HFFc6 (cell line): ENCODE data around the gene SH3D19. TPM values are rescaled to one million over a fixed set of nuclear protein-coding genes. Genes with fewer than 3 reads are reported as not detected.

Experiments used
- DNase-seq: peaks from one replicate; pipeline ENCODE4 v3.0.0-alpha.2; 2018
- H3K27ac Mint-ChIP-seq: 2 replicates; pipeline ENCODE4 v1.8.0; 2020; ENCODE audit warnings: mild to moderate bottlenecking, mixed read lengths
- H3K27me3 Mint-ChIP-seq: 2 replicates; pipeline ENCODE4 v1.8.0; 2021; ENCODE audit warnings: mild to moderate bottlenecking, moderate library complexity, mixed read lengths; ENCODE audit not compliant: insufficient read depth
- H3K36me3 Mint-ChIP-seq: 2 replicates; pipeline ENCODE4 v1.8.0; 2021; ENCODE audit warnings: low read depth, mixed read lengths
- H3K4me1 Mint-ChIP-seq: 2 replicates; pipeline ENCODE4 v1.8.0; 2020; ENCODE audit warnings: low read depth, mixed read lengths
- H3K4me3 Mint-ChIP-seq: 2 replicates; pipeline ENCODE4 v1.8.0; 2020; ENCODE audit warnings: mild to moderate bottlenecking, moderate library complexity, mixed read lengths
- H3K9me3 Mint-ChIP-seq: 2 replicates; pipeline ENCODE4 v1.8.0; 2020; ENCODE audit warnings: mild to moderate bottlenecking, mixed read lengths
- CTCF ChIP-seq: fragments of 200-600 bp; sonication (generic); IDR thresholded peaks from 2 replicates; pipeline ENCODE4 v1.5.0; 2021; ENCODE audit warnings: antibody characterized with exemption, mild to moderate bottlenecking
- total RNA-seq, 6 experiments: library from RNA; stranded (reverse); fragmentation: NEBNext Ultra II Directional; extraction: Animal tissue kit (Norgen Biotek cat#: 25700); gene quantifications; 2 replicates in 1 of 6; 3 replicates in 5 of 6; pipeline ENCODE4 v1.2.3, GENCODE V29; 2021

SH3D19 gene
- total RNA-seq, 6 experiments from 2014 or later = 40.2 to 52.9 (median 51.0) TPM

- Mint-ChIP-seq H3K36me3 (peaks cover 32% of the 10 kb centered on the region), H3K27ac (no peak overlapping the region), H3K4me1 (no peaks in the 10 kb centered on the region), H3K27me3 (peaks cover 2% of the 10 kb centered on the region; the same call in 1 of the 2 replicates), H3K4me3 (no peak overlapping the region), H3K9me3 (no peaks in the 10 kb centered on the region)
- TF ChIP-seq CTCF = no peak
- DNase-seq = no peak
Observed at GRCh38 chr4:151153585-151153984, 171.8 kb downstream of the SH3D19 start.

DNA sequence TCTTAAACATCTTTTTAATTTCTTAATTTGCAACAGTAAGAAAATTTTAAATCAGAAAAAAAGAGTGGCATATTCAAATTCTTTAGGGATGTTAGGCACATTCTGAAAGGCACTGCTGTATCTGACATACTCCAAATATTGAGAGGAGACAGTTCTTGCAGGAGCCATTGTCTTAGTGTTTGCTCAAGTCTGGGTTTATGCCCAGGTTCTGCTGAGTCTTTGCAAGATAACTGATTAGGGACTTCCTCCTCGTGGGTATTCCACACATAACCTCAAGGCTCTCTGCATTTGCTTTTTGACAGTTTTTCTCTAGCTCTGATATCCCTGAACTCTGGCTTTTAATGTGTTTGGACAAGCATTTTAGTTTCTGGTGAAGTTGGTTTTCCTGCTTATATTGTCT lies 173.4 kb downstream of the SH3D19 start:
- H3K27me3 Mint-ChIP-seq = peaks cover 2% of the 10 kb centered on the region; the same call in 1 of the 2 replicates
- H3K4me3 Mint-ChIP-seq = no peak overlapping the region
- DNase-seq = no peak
- no peaks in the 10 kb centered on the region for H3K9me3 Mint-ChIP-seq
- no peak for TF ChIP-seq CTCF
- H3K27ac Mint-ChIP-seq = no peak overlapping the region
- no peaks in the 10 kb centered on the region for H3K4me1 Mint-ChIP-seq
- peaks cover 35% of the 10 kb centered on the region for H3K36me3 Mint-ChIP-seq

DNA sequence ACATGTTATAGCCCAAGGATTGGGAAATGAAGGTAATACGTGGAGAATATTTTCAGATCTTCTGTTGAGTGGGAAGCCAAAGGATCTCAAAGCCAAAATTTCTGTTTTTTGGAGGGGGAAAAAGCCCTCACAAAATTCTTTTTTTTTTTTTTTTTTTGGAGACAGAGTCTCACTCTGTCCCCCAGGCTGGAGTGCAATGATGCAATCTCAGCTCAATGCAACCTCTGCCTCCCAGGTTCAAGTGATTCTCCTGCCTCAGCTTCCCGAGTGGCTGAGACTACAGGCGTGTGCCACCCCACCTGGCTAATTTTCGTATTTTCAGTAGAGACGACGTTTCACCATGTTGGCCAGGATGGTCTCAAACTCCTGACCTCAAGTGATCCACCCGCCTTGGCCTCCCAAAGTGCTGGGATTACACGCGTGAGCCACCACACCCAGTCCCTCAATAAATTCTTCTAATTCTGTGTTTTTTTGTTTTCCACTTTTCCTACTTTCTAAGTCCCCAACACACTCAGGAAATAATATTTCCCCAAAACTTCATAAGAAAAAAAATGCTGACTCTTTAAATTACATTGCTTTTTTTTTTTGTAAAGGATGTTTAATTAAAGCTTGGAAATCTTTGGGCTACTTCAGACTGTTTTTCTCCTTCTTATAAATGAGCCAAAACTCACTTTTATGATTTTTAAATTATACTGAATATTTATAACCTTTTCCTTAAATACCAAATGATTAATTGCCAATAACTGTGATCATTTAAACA lies 174.4 kb downstream of the SH3D19 start:
- no peaks in the 10 kb centered on the region for H3K9me3 Mint-ChIP-seq

DNA sequence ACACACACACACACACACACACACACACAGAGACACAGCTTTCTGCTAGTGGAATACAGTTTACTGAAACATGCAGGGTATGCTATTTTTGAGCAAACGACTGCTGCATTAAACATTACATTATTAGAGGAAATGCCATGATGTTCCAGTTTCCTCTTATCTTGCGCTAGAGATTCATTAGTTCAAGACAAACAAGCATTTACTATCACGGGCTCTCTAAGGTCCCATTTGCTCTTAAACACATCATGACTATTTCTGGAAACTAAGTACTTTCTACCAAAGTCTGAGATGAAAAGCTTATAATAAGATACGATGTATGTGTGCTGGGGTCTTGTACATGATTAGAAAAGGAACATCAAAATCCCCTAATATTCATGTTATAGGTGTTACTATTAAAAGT lies 177.1 kb downstream of the SH3D19 start:
- Mint-ChIP-seq H3K36me3 (peaks cover 40% of the 10 kb centered on the region), H3K4me1 (no peaks in the 10 kb centered on the region), H3K27ac (no peak overlapping the region), H3K9me3 (no peaks in the 10 kb centered on the region), H3K4me3 (no peak overlapping the region), H3K27me3 (peaks cover 3% of the 10 kb centered on the region; the same call in 1 of the 2 replicates)
- DNase-seq = no peak
- TF ChIP-seq CTCF = no peak

More for the DNA sequence above, 174.4 kb downstream of the SH3D19 start:
- peaks cover 31% of the 10 kb centered on the region for H3K36me3 Mint-ChIP-seq
- peaks cover 2% of the 10 kb centered on the region; the same call in 1 of the 2 replicates for H3K27me3 Mint-ChIP-seq
- H3K4me3 Mint-ChIP-seq = no peak overlapping the region
- H3K4me1 Mint-ChIP-seq = no peaks in the 10 kb centered on the region
- DNase-seq = no peak
- TF ChIP-seq CTCF = no peak
- no peak overlapping the region for H3K27ac Mint-ChIP-seq

DNA sequence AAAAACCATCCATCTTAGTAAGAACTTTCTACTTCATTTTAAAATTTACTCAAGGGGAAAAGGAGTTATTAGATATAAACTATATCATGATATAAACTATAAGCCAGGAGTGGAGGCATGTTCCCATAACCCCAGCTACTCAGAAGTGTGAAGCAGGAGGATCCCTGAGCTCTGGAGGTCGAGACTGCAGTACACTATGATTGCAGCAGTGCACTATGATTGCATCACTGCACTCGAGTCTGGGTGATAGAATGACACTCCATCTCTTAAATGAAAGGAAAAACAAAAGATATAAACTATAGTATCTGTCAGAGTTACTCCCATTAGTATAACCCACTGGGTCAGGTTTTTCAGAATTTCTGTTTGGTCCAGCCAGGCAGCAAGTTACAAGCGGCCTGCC lies 178.4 kb downstream of the SH3D19 start:
- H3K4me3 Mint-ChIP-seq = no peak overlapping the region
- no peak for DNase-seq
- no peaks in the 10 kb centered on the region for H3K9me3 Mint-ChIP-seq
- TF ChIP-seq CTCF = no peak
- H3K27me3 Mint-ChIP-seq = peaks cover 3% of the 10 kb centered on the region; the same call in 1 of the 2 replicates
- H3K36me3 Mint-ChIP-seq = peaks cover 50% of the 10 kb centered on the region
- H3K4me1 Mint-ChIP-seq = no peaks in the 10 kb centered on the region
- H3K27ac Mint-ChIP-seq = no peak overlapping the region
